SH-SY5Y (cell line): Measurements from ENCODE around the gene PIP5K1B.

Source experiments
- GATA2 ChIP-seq: IDR thresholded peaks from 2 replicates; pipeline ENCODE4 v1.6.1; 2011; ENCODE audit warnings: mild to moderate bottlenecking, low read depth, low read length
- GATA3 ChIP-seq: IDR thresholded peaks from 2 replicates; pipeline ENCODE4 v1.6.1; 2011; ENCODE audit warnings: low read depth, mild to moderate bottlenecking, low read length, moderate library complexity

- no peak for TF ChIP-seq GATA2
- TF ChIP-seq GATA3 = no peak
Observed at GRCh38 chr9:68827837-68828744, 123.1 kb downstream of the PIP5K1B start.
